Right ventricle myocardium superior (tissue), 1 donor: ENCODE data around the gene ACSM2B. TPM values are rescaled to one million over a fixed set of nuclear protein-coding genes. Genes with fewer than 3 reads are reported as not detected.
"Not testable (repeated sequence)": the region's sequence is repeated elsewhere in the genome, so short reads cannot be mapped to it uniquely, and the experiment has no call there.

ENCODE experiments used
- ATAC-seq: fragments of 200-7000 bp; cut with Tn5 transposase; one replicate; pipeline ENCODE4 v1.9.1; 2020; ENCODE audit warnings: mild to moderate bottlenecking; ENCODE audit not compliant: poor library complexity
- DNase-seq: peaks from one replicate; pipeline ENCODE4 v3.0.0-alpha.2; 2020
- intact Hi-C: fragments of 100-400 bp; cut with DNase I; formaldehyde crosslinking; loops from one replicate; pipeline ENCODE4 v1.11.2; 2022
- total RNA-seq: library from RNA; stranded (reverse); fragmentation: NEBNext Ultra II Directional; extraction: Animal tissue kit (Norgen Biotek cat#: 25700); gene quantifications from one replicate; pipeline ENCODE4 v1.2.1, GENCODE V29; 2021
- donor health status: DM: no; HTN: yes; CAD: no; lungs with severe emphysema.

ACSM2B gene
- total RNA-seq, 1 donor from 2014 or later, result not detected

DNA sequence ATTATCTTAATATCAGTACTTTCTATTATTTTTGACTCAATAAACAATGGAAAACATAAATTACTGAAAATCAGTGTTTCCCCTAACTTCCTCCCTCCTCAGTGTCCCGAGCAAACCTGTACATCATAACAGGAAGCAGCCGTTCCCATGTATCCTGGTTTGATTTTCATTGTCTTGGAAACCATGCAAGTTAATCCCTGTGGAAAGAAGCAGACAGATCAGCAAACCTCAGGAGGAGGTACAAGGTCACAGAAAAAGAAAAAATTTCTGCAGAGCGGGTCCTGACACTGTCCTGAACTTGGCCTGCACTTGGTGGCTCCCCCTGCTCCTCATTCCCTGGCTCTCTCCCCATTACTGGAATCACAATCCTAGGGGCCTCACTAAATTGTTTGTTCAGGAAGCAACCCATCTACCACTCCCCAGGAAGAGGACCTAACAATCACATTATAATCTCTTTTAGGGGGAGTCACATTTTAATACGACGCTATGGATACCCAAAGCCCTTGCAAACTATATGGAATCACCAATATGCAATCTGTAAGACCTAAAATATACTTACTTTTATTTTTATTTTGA, 29.8 kb downstream of the ACSM2B start:
- ATAC-seq, intact Hi-C loops: not testable (repeated sequence)

DNA sequence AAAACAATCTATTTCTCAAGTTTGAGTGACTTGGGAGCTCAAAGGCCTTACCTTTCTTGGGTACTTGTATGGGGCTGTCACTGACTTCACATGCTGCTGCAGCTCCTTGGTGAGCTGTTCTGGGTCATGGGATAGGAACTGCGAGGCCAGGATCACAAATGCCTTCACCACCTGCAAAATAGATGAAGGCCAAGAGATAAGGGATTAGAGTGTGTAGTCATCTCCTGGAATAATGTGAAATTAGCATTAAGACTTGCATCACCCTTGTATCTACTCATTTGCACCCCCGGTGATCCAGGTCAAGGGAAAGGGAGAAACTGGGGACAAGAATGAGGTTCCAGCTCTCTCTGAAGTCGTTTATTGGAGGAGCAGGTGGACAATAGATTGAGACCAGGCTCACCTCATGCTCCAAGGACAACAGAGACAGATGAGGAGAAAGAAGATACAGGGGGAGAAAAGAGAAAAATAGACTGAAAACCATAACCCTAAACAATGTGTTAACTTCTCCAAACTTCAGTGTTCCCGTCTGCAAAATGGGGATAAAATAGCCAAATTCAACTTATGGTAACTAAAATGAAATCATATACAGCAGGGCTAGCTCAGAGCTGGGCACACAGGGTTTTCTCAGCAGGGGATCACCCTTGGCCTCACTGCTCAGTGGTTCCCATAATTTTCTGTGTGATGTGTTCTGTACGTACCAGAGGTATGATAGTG, 35.4 kb downstream of the ACSM2B start:
- ATAC-seq, intact Hi-C loops, DNase-seq: not testable (repeated sequence)

More for the DNA sequence above, 29.8 kb downstream of the ACSM2B start:
- DNase-seq, result not testable (repeated sequence)

DNA sequence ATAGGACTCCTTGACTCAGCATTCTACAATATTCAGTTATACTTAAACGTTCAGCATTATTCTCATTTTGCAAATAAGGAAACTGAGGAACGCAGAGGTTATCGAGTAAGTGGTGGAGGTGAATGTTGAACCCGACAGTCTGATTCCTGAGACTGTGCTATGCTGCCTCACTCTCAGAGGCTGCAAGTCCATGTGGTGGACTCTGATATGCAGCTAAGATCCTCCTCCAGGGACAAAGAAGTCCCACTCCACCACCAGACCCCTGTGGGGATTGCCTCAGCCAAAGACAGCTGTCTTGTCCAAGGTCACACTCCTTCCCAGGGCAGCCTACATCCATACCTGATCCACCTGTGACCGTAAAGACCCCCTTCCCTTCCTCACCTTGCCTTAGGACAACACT, 37.5 kb downstream of the ACSM2B start:
- ATAC-seq, result no peak
- DNase-seq, result no peak
- intact Hi-C loops, result no loop called here

DNA sequence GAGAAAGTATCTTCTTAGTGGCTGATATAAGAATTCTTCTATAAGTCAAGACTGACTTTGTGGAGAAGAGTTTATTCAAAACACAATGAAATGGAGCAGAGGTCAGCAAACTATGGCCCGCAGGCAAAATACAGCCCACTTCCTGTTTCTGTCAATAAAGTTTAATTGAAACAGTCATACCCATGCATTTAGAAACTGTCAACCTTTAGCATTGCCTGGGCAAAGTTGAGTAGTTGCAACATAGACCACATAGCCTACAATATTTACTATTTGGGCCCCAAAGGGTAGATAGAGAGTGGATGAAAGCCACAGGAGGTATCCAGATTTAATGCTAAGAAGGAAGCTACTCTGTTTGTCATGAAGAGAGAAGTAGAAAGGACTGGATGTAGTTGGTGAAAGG, 38.0 kb downstream of the ACSM2B start:
- intact Hi-C loops, result no loop called here
- no peak for ATAC-seq
- no peak for DNase-seq

DNA sequence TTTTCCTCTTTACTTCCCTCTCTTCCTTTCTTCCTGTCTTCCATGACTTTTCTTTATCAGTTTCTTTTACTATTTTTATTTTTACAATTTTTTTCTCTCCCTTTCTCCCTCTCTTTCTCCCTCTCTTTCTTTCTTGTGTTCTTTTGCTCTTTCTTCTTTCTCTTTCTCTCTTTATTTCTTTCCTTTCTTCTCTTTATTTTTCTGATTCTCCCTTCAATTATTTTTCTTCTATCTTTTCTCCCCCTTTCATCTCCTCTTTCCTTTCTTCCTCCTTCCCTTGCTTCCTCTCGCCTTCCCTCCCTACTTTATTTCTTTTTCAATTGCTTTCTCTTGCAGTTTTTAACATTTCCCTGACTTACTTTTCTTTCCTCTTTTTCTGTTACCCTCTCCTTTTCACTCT, 39.5 kb downstream of the ACSM2B start:
- not testable (repeated sequence) for ATAC-seq

DNA sequence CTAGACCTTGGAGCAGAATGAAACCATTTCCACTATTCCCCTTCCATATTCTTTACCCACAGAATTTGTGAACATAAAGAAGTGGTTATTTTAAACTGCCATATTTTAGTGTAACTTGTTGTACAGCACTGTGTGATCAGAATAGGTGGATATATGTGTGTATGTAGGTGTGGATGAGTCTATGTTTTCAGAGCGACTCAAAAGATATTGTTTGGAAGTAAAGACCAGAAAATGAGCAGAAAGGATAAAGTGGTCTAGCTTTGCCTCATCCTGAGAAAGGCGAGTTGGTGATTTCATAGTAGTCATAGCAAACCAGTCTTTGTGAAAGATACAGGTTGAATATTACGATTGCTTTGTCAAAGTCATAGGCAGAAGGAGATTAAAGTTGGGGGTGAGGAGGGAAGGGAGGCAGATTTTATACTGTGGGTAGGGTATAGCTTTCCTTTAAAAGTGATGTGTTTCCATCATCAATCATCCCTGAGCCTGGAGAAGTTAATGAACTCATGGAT, 43.8 kb downstream of the ACSM2B start:
- intact Hi-C loops, ATAC-seq, DNase-seq: not testable (repeated sequence)

More for the DNA sequence above, 39.5 kb downstream of the ACSM2B start:
- intact Hi-C loops, DNase-seq: not testable (repeated sequence)

DNA sequence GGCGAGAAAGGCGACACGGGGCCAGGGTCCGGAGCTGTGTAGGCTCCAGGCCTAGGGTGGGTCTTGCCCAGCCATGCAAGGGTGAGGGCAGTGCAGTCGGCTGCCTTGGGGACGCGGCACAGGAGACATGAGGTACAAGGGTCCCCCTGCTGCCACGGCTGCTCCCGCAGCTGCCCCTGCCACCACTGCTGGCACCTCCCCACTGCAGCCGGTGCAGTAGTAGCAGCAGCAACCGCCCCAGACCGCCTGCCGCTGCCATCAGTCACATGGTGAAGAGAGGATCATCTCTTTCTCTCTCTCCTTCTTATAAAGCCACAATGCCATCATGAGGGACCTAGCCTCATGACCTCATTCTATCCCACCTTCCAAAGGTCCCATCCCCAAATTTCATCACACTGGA, 44.4 kb downstream of the ACSM2B start:
- DNase-seq, intact Hi-C loops, ATAC-seq: not testable (repeated sequence)

DNA sequence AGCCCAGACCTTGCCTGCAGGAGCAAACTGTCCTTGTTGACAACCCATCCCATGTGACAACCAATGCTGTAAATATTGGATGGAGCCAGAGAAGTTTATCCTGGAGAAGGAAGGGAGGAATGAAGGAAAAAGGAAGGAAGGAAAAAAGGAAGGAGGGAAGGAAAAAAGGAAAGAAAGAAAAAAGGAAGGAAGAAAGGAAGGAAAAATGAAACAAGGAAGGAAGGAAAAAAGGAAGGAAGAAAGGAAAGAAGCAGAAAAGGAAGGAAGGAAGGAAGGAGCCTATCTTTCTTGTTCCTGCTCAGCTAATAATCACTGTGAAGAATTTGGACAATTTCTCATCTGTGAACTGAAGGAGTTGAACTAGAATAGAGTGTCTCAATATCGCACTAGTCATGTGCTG, 56.1 kb downstream of the ACSM2B start:
- intact Hi-C loops, result no loop called here
- DNase-seq (no peak), ATAC-seq (no peak)

DNA sequence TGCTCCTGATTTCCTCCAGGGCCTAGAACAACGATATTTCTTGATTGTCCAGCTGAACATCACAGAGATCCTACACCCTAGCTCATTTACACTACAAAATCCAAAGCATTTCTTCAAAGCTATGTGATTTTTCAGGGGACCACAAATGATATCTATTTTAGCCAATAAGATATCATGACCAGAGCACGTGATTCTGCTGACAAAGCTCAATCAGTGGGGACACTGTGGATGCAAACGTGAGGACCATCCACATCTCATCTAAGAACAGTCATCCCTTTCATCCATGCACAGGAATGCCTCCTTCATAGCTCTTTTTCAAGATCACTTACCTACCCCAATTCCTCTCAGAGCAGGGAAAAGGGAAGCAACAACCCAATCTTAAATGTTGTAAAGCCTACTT, 56.9 kb downstream of the ACSM2B start:
- intact Hi-C loops, result no loop called here
- no peak for DNase-seq
- no peak for ATAC-seq

DNA sequence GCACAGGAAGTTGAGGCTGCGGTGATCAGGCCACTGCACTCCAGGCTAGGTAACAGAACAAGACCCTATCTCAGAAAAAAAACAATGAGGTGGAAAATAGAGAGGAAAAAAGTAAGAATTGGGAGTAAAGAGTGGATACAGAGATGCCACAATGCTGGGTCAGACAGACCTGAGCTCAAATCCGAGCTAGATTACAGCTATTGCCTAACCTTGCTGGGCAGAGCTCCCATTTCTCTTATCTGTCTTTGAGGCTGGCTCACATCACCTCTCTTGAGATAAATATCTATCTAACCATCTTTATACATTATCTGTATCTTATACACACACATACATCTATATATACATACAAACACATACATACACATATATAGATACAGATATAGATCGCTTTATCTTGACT, 59.0 kb downstream of the ACSM2B start:
- intact Hi-C loops, result no loop called here
- ATAC-seq, result no peak
- no peak for DNase-seq

DNA sequence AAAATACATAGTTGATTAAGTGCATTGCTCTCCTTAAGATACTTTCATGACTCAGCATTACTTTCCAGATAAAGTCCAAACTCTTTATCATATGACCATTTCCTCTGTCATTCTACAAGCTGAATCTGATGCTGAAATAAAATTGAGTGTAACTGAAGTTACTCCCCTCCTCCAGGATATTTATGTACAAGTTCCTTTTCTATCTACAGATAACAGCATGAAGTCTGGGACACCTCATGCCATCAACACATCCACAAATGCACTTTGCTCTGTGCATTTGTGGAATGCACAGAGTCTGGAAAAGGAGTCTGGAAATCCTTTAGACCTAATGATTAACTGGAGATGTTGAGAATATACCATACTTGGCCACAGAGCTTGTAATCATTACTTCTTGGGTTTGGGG, 60.5 kb downstream of the ACSM2B start:
- intact Hi-C loops, result no loop called here
- DNase-seq, result no peak
- peak; percentile 55 for ATAC-seq

DNA sequence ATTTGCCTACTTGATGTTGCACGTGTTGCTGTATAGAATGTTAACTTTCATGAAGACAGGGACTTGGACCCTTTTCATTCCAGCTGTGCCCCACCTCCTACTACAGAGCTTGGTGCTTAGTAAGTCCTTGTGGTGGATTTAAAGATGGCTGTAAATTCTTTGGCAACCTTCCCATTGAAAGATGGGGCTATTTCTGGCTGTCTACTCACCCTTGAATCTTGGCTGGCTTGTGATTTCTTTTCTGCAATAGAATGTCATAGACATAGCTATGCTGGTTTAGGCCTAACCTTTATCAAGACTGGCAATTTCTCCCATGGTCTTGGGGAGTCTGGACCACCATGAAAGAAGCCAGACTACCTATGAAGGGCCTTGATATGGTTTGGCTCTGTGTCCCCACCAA, 65.8 kb downstream of the ACSM2B start:
- intact Hi-C loops, result no loop called here
- ATAC-seq, result peak; percentile 59
- DNase-seq, result no peak

DNA sequence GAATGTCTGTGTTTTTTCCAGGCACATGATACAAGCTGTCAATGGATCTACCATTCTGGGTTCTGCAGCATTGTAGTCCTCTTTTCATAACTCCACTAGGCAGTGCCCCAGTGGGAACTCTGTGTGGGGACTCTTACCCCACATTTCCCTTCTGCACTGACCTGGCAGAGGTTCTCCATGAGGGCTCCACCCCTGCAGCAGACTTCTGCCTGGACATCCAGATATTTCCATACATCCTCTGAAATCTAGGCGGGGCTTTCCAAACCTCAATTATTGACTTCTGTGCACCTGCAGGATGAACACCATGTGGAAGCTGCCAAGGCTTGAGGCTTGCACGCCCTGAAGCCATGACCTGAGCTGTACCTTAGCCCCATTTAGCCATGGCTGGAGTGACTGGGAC, 68.9 kb downstream of the ACSM2B start:
- intact Hi-C loops, result no loop called here
- ATAC-seq (no peak), DNase-seq (no peak)

DNA sequence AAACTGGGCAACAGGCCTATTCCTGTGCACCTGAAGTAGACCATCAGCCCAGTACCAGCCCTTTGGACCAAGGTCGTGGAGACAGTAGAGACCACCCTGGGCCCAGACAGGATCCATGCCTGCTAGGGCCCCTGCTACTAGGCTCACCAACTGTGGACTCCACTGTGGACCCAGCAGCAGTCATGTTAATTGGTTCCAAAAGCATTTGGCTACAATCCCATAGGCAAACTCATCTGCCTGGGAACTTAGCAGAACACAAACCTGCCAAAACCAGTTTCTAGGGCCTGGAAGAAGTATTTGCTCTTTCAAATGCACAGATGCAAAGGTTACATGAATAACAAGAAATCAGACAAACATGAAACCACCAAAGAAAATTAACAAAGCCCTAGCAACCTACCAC, 71.7 kb downstream of the ACSM2B start:
- intact Hi-C loops, result no loop called here
- ATAC-seq (no peak), DNase-seq (no peak)

DNA sequence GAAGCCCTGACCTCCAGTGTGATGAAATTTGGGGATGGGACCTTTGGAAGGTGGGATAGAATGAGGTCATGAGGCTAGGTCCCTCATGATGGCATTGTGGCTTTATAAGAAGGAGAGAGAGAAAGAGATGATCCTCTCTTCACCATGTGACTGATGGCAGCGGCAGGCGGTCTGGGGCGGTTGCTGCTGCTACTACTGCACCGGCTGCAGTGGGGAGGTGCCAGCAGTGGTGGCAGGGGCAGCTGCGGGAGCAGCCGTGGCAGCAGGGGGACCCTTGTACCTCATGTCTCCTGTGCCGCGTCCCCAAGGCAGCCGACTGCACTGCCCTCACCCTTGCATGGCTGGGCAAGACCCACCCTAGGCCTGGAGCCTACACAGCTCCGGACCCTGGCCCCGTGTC, 84.7 kb downstream of the ACSM2B start:
- intact Hi-C loops, ATAC-seq, DNase-seq: not testable (repeated sequence)

DNA sequence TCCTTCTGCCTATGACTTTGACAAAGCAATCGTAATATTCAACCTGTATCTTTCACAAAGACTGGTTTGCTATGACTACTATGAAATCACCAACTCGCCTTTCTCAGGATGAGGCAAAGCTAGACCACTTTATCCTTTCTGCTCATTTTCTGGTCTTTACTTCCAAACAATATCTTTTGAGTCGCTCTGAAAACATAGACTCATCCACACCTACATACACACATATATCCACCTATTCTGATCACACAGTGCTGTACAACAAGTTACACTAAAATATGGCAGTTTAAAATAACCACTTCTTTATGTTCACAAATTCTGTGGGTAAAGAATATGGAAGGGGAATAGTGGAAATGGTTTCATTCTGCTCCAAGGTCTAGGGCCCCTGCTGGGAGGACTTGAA, 85.2 kb downstream of the ACSM2B start:
- DNase-seq, intact Hi-C loops, ATAC-seq: not testable (repeated sequence)
